Neural progenitor cell (in vitro differentiated cells): ENCODE data around the gene C12orf56. TPM values are rescaled to one million over a fixed set of nuclear protein-coding genes. Genes with fewer than 3 reads are reported as not detected.
"Not testable (repeated sequence)": the region's sequence is repeated elsewhere in the genome, so short reads cannot be mapped to it uniquely, and the experiment has no call there.

Experiments
- DNase-seq: peaks from one replicate; pipeline ENCODE4 v3.0.0-alpha.2; 2016; ENCODE audit warnings: low spot score
- H2AFZ ChIP-seq: fragments of 200-600 bp; sonication (generic); replicated peaks from 2 replicates; pipeline ENCODE4 v1.6.1; 2016; ENCODE audit warnings: antibody characterized with exemption
- H3F3A ChIP-seq: fragments of 200-600 bp; sonication (generic); 2 replicates; pipeline ENCODE4 v1.6.1; 2016; ENCODE audit warnings: antibody characterized with exemption, low read depth
- H3K27ac ChIP-seq: fragments of 200-600 bp; sonication (generic); 2 replicates; pipeline ENCODE4 v1.5.1; 2016; ENCODE audit warnings: mild to moderate bottlenecking
- H3K27me3 ChIP-seq: fragments of 200-600 bp; sonication (generic); 2 replicates; pipeline ENCODE4 v1.6.1; 2016; ENCODE audit warnings: mild to moderate bottlenecking, moderate library complexity
- H3K36me3 ChIP-seq: fragments of 200-600 bp; sonication (generic); 2 replicates; pipeline ENCODE4 v1.5.1; 2016
- H3K4me1 ChIP-seq: fragments of 200-600 bp; sonication (generic); 2 replicates; pipeline ENCODE4 v1.6.1; 2016; ENCODE audit warnings: mixed run types
- H3K4me2 ChIP-seq: fragments of 200-600 bp; sonication (generic); 2 replicates; pipeline ENCODE4 v1.6.1; 2016
- H3K4me3 ChIP-seq: fragments of 200-600 bp; sonication (generic); 2 replicates; pipeline ENCODE4 v1.5.1; 2016
- H3K79me2 ChIP-seq: fragments of 200-600 bp; sonication (generic); 2 replicates; pipeline ENCODE4 v1.6.1; 2016; ENCODE audit warnings: low read depth
- H3K9ac ChIP-seq: fragments of 200-600 bp; sonication (generic); 2 replicates; pipeline ENCODE4 v1.6.1; 2016
- H3K9me3 ChIP-seq: fragments of 200-600 bp; sonication (generic); 2 replicates; pipeline ENCODE4 v1.5.1; 2016; ENCODE audit warnings: low read depth
- H4K20me1 ChIP-seq: fragments of 200-600 bp; sonication (generic); 2 replicates; pipeline ENCODE4 v1.6.1; 2016; ENCODE audit warnings: low read depth
- H3K27ac Mint-ChIP-seq: 3 replicates; pipeline ENCODE4 v1.8.0; 2021; ENCODE audit warnings: mixed read lengths
- H3K27me3 Mint-ChIP-seq: 2 replicates; pipeline ENCODE4 v1.8.0; 2022; ENCODE audit warnings: low read depth, mild to moderate bottlenecking, inconsistent platforms, moderate library complexity, mixed read lengths; ENCODE audit not compliant: insufficient read depth
- H3K36me3 Mint-ChIP-seq: 3 replicates; pipeline ENCODE4 v1.8.0; 2021; ENCODE audit warnings: mixed read lengths
- H3K4me1 Mint-ChIP-seq: 3 replicates; pipeline ENCODE4 v1.8.0; 2021; ENCODE audit warnings: mixed read lengths
- H3K4me3 Mint-ChIP-seq: 3 replicates; pipeline ENCODE4 v1.8.0; 2021; ENCODE audit warnings: mild to moderate bottlenecking, moderate library complexity, mixed read lengths
- H3K9me3 Mint-ChIP-seq: 3 replicates; pipeline ENCODE4 v1.8.0; 2020; ENCODE audit warnings: mixed read lengths
- CTCF ChIP-seq: fragments of 200-600 bp; sonication (generic); IDR thresholded peaks from 2 replicates; pipeline ENCODE4 v1.5.1; 2017; ENCODE audit warnings: antibody characterized with exemption, mild to moderate bottlenecking
- EZH2 ChIP-seq: fragments of 200-600 bp; sonication (generic); IDR thresholded peaks from 2 replicates; pipeline ENCODE4 v1.6.1; 2017; ENCODE audit warnings: antibody characterized with exemption, mild to moderate bottlenecking, moderate library complexity
- EZH2phosphoT487 ChIP-seq: fragments of 200-600 bp; sonication (generic); IDR thresholded peaks from 2 replicates; pipeline ENCODE4 v1.6.1; 2017; ENCODE audit warnings: antibody characterized with exemption
- total RNA-seq: library from RNA; depleted of rRNA; stranded (reverse); fragments of >200 nt; gene quantifications from 2 replicates; pipeline ENCODE4 v1.2.3, GENCODE V29; 2015; ENCODE audit warnings: low replicate concordance

The C12orf56 gene
- total RNA-seq, 1 donor from 2014 or later: 4.2 TPM

GRCh38 chr12:64385019-64385418, 5.5 kb downstream of the C12orf56 start:
- H3K4me3 Mint-ChIP-seq: no peak overlapping the region
- no peak overlapping the region for H3K27ac Mint-ChIP-seq
- Histone ChIP-seq H3K4me3 (no peak overlapping the region), H2AFZ (no peak overlapping the region), H3F3A (no peaks in the 10 kb centered on the region), H3K79me2 (no peaks in the 10 kb centered on the region), H4K20me1 (no peaks in the 10 kb centered on the region), H3K4me2 (no peak overlapping the region), H3K9me3 (no peaks in the 10 kb centered on the region), H3K27ac (no peak overlapping the region), H3K9ac (no peak overlapping the region), H3K4me1 (no peaks in the 10 kb centered on the region), H3K27me3 (peaks cover 4% of the 10 kb centered on the region), H3K36me3 (no peaks in the 10 kb centered on the region)
- peaks cover 2% of the 10 kb centered on the region for H3K4me1 Mint-ChIP-seq
- peaks cover 2% of the 10 kb centered on the region for H3K36me3 Mint-ChIP-seq
- DNase-seq: no peak
- H3K9me3 Mint-ChIP-seq: no peaks in the 10 kb centered on the region
- H3K27me3 Mint-ChIP-seq: no peaks in the 10 kb centered on the region
- no peak for TF ChIP-seq EZH2
- no peak for TF ChIP-seq EZH2phosphoT487
- TF ChIP-seq CTCF: no peak

GRCh38 chr12:64383675-64384074, 6.9 kb downstream of the C12orf56 start:
- Histone ChIP-seq H3K9me3 (no peaks in the 10 kb centered on the region), H3K27ac (no peak overlapping the region), H3K9ac (no peak overlapping the region), H4K20me1 (no peaks in the 10 kb centered on the region), H2AFZ (no peak overlapping the region), H3F3A (no peaks in the 10 kb centered on the region), H3K27me3 (no peaks in the 10 kb centered on the region), H3K79me2 (no peaks in the 10 kb centered on the region), H3K4me3 (no peak overlapping the region), H3K36me3 (no peaks in the 10 kb centered on the region), H3K4me2 (no peak overlapping the region), H3K4me1 (no peaks in the 10 kb centered on the region)
- H3K27ac Mint-ChIP-seq: no peak overlapping the region
- TF ChIP-seq CTCF (no peak), EZH2 (no peak), EZH2phosphoT487 (no peak)
- no peak overlapping the region for H3K4me3 Mint-ChIP-seq
- peaks cover 2% of the 10 kb centered on the region for H3K36me3 Mint-ChIP-seq
- H3K9me3 Mint-ChIP-seq: peaks cover 5% of the 10 kb centered on the region
- H3K4me1 Mint-ChIP-seq: peaks cover 2% of the 10 kb centered on the region
- H3K27me3 Mint-ChIP-seq: no peaks in the 10 kb centered on the region
- DNase-seq: no peak

GRCh38 chr12:64362721-64363305, 27.7 kb downstream of the C12orf56 start:
- peaks cover 12% of the 10 kb centered on the region for H3K4me1 ChIP-seq
- no peak overlapping the region for H3K9ac ChIP-seq
- no peak overlapping the region for H3K4me3 Mint-ChIP-seq
- no peak overlapping the region for H3K27ac ChIP-seq
- no peak overlapping the region for H3K4me3 ChIP-seq
- H3K36me3 ChIP-seq: no peaks in the 10 kb centered on the region
- no peak overlapping the region for H3K4me2 ChIP-seq
- H3K79me2 ChIP-seq: no peaks in the 10 kb centered on the region
- peaks cover 4% of the 10 kb centered on the region for H3F3A ChIP-seq
- no peaks in the 10 kb centered on the region for H3K9me3 ChIP-seq
- H3K27me3 ChIP-seq: no peaks in the 10 kb centered on the region
- H3K9me3 Mint-ChIP-seq: no peaks in the 10 kb centered on the region
- H4K20me1 ChIP-seq: no peaks in the 10 kb centered on the region
- no peak overlapping the region for H2AFZ ChIP-seq
- DNase-seq: peak; percentile 3
- H3K36me3 Mint-ChIP-seq: no peaks in the 10 kb centered on the region
- H3K27me3 Mint-ChIP-seq: peaks cover 3% of the 10 kb centered on the region
- H3K27ac Mint-ChIP-seq: no peak overlapping the region
- TF ChIP-seq EZH2 (no peak), EZH2phosphoT487 (no peak), CTCF (no peak)
- no peaks in the 10 kb centered on the region for H3K4me1 Mint-ChIP-seq

- H3K27ac ChIP-seq, H3K36me3 Mint-ChIP-seq, H3K27me3 Mint-ChIP-seq, H3K9ac ChIP-seq, H3K4me1 Mint-ChIP-seq, H3F3A ChIP-seq, H3K4me2 ChIP-seq, DNase-seq, H3K36me3 ChIP-seq, H3K27me3 ChIP-seq, H3K4me3 ChIP-seq, H3K9me3 Mint-ChIP-seq, H4K20me1 ChIP-seq, H3K79me2 ChIP-seq, H2AFZ ChIP-seq, H3K9me3 ChIP-seq, H3K4me3 Mint-ChIP-seq, H3K27ac Mint-ChIP-seq: not testable (repeated sequence)
- H3K4me1 ChIP-seq: peaks cover 12% of the 10 kb centered on the region
Measured at GRCh38 chr12:64361173-64361572, 29.4 kb downstream of the C12orf56 start.

GRCh38 chr12:64356209-64356608, 34.3 kb downstream of the C12orf56 start:
- not testable (repeated sequence) for H3K36me3 Mint-ChIP-seq, H3K4me3 ChIP-seq, H3F3A ChIP-seq, H3K36me3 ChIP-seq, H3K9ac ChIP-seq, H3K4me1 Mint-ChIP-seq, H2AFZ ChIP-seq, H3K27me3 Mint-ChIP-seq, H3K4me2 ChIP-seq, H3K4me3 Mint-ChIP-seq, H3K27ac Mint-ChIP-seq, H4K20me1 ChIP-seq, H3K4me1 ChIP-seq, DNase-seq, H3K79me2 ChIP-seq, H3K27me3 ChIP-seq, H3K9me3 ChIP-seq, H3K27ac ChIP-seq
- peaks cover 15% of the 10 kb centered on the region for H3K9me3 Mint-ChIP-seq
